Activated T-helper 17 cell treated with anti-CD3 and anti-CD28 coated beads, Interleukin-2, amount 50 U/mL, for 72 hours (primary cell): ENCODE data around the gene KLC1. TPM values are rescaled to one million over a fixed set of nuclear protein-coding genes. Genes with fewer than 3 reads are reported as not detected.
A peak's percentile ranks its signal among the peaks of the same experiment; 100 is the strongest.
"Not testable (repeated sequence)": the region's sequence is repeated elsewhere in the genome, so short reads cannot be mapped to it uniquely, and the experiment has no call there.

ENCODE experiments used
- ATAC-seq: fragments of 150-1000 bp; cut with Tn5 transposase; replicated peaks from 2 replicates; pipeline ENCODE4 v1.10.0; 2021; ENCODE audit warnings: mild to moderate bottlenecking, moderate library complexity
- H3K27ac Mint-ChIP-seq: one replicate; pipeline ENCODE4 v1.8.0; 2022; ENCODE audit warnings: mixed read lengths
- H3K27me3 Mint-ChIP-seq: one replicate; pipeline ENCODE4 v1.8.0; 2022; ENCODE audit warnings: mixed read lengths
- H3K36me3 Mint-ChIP-seq: one replicate; pipeline ENCODE4 v1.8.0; 2022; ENCODE audit warnings: low read depth, mild to moderate bottlenecking, mixed read lengths
- H3K4me1 Mint-ChIP-seq: one replicate; pipeline ENCODE4 v1.8.0; 2022; ENCODE audit warnings: mixed read lengths
- H3K4me3 Mint-ChIP-seq: one replicate; pipeline ENCODE4 v1.8.0; 2022; ENCODE audit warnings: mild to moderate bottlenecking, mixed read lengths
- H3K9me3 Mint-ChIP-seq: one replicate; pipeline ENCODE4 v1.8.0; 2022; ENCODE audit warnings: mixed read lengths
- total RNA-seq, 2 donors: library from RNA; stranded (reverse); gene quantifications; one replicate each; pipeline ENCODE4 v1.2.3, GENCODE V29; 2022

Gene KLC1
- total RNA-seq = 100 to 1,000 TPM; 135 to 137 TPM

DNA sequence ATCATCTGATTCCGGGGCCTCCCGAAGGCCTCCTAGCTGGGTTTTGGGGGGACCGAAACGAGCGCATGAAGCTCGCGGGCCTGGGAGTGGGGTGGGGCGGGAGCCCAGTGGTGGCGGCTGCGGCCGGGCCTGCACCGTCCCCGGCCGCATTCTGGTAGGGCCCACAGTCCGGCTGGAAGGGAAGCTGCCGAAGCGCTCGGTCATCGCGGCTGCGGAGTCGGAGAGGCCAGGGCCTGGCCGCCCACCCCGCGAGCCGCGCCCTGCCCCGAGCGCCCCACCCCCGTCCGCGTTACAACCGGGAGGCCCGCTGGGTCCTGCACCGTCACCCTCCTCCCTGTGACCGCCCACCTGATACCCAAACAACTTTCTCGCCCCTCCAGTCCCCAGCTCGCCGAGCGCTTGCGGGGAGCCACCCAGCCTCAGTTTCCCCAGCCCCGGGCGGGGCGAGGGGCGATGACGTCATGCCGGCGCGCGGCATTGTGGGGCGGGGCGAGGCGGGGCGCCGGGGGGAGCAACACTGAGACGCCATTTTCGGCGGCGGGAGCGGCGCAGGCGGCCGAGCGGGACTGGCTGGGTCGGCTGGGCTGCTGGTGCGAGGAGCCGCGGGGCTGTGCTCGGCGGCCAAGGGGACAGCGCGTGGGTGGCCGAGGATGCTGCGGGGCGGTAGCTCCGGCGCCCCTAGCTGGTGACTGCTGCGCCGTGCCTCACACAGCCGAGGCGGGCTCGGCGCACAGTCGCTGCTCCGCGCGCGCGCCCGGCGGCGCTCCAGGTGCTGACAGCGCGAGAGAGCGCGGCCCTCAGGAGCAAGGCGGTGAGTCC, at the start of gene KLC1:
Gene KLC1 (plus strand): TSS at position 528 of the 819 bp plus-strand sequence. CDS start 25,354 bp downstream, outside the sequence.
- H3K36me3 Mint-ChIP-seq = peaks cover 23% of the 10 kb centered on the region
- ATAC-seq = peak; percentile 79
- peaks cover 13% of the 10 kb centered on the region for H3K4me1 Mint-ChIP-seq
- H3K9me3 Mint-ChIP-seq = no peaks in the 10 kb centered on the region
- H3K4me3 Mint-ChIP-seq = peak within 1 kb of the TSS; percentile 84
- no peaks in the 10 kb centered on the region for H3K27me3 Mint-ChIP-seq
- peak within 1 kb of the TSS; percentile 82 for H3K27ac Mint-ChIP-seq

DNA sequence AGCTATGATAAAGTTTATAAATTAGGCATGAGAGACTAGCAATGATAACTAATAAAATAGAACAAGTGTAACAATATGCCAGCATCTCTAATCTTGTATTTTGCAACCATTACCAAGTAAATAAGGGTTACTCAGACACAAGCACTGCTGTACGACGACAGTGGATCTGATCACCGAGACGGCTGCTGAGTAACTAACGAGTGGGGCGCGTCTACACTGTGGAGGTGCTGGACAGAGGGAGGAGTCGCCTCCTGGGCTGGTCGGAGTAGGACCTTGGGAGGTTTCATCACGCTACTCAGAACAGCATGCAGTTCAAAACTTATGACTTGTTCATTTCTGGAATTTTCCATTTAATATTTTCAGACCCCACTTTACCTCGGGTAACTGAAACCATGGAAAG, 47.8 kb upstream of the KLC1 start:
- Mint-ChIP-seq H3K9me3 (no peaks in the 10 kb centered on the region), H3K27me3 (no peaks in the 10 kb centered on the region), H3K4me3 (no peak overlapping the region), H3K4me1 (no peaks in the 10 kb centered on the region), H3K27ac (no peak overlapping the region), H3K36me3 (peaks cover 24% of the 10 kb centered on the region)
- no peak for ATAC-seq

DNA sequence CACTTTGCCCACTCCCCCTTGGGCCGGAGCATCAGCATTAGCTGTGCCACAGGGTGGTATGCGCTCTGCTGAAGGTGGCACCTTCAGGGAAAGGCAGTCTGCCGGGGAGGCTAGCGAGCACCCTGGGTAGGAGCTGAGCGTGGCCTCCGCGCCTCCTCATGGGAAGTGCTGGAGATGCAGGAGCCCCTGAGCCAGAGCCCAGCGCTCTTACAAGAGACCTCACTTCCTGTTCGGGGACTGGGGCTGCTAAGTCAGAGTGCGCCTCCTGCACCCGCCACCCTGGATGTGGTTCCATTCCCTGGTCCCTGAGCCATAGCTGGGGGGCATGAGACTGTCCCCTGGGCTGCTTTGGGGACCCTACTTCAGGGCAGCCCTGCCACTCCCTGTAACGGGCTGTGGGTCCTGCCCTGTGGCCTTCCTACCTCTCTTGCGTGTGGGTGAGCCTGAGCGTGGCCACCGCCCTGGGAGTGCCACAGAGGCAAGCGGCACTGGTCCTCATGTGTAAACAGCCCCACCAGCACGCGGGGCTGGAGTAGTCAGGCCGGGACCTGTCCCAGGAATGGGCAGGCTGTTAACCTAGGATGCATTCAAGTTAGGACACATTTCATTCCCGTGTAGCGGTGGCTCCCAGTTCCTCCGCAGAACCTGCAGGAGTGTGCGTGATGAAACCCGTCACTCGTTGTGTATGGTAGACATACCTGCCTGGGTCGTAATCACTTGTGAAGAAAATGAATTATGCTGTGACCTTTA, 46.9 kb upstream of the KLC1 start:
- no peak overlapping the region for H3K27ac Mint-ChIP-seq
- no peaks in the 10 kb centered on the region for H3K9me3 Mint-ChIP-seq
- ATAC-seq = no peak
- H3K27me3 Mint-ChIP-seq = no peaks in the 10 kb centered on the region
- H3K4me3 Mint-ChIP-seq = no peak overlapping the region
- no peaks in the 10 kb centered on the region for H3K4me1 Mint-ChIP-seq
- peaks cover 19% of the 10 kb centered on the region for H3K36me3 Mint-ChIP-seq

DNA sequence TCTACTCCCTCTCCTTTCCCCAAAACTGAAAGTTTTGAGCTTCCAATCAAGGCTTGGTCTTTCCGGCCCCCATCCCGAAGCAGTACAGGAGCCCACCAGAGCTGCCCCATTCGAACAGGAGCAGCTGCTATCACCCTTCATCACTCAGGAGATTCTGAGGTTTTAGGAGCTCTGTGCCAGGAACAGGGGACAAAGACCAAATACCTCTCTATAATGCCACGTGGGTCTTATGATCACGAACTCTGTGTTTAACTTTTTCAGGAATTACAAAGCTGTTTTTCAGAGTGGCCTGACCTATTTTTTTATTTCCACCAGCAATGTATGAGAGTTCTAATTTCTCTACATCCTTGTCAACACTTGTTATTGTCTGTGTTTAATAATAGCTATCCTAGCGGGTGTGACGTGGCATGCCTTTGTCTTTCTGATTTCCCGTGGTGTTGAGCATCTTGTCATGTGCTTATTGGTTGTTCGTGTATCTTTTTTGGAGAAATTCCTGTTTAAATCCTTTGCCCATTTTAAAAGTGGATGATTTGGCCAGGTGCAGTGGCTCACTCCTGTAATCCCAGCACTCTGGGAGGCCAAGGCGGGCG, 44.6 kb upstream of the KLC1 start:
- Mint-ChIP-seq H3K36me3 (peaks cover 14% of the 10 kb centered on the region), H3K9me3 (no peaks in the 10 kb centered on the region), H3K4me1 (no peaks in the 10 kb centered on the region), H3K27ac (no peak overlapping the region), H3K27me3 (no peaks in the 10 kb centered on the region), H3K4me3 (no peak overlapping the region)
- no peak for ATAC-seq

DNA sequence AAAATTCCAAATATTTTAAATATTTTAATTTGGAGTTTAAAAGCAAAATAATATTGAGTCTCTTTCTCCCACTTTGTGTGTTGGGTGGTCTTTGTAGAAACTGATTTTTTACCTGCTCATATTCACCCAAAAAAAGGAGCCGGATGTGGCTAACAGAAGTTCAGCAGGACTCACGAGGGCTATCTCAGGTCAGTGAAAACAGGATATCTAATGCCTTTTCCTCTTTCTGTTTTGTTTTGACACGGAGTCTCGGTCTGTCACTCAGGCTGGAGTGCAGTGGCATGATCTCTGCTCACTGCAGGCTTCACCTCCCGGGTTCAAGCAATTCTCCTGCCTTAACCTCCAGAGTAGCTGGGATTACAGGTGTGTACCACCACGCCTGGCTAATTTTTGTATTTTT, 35.4 kb upstream of the KLC1 start:
- Mint-ChIP-seq H3K27me3 (no peaks in the 10 kb centered on the region), H3K27ac (no peak overlapping the region), H3K4me3 (no peak overlapping the region), H3K4me1 (no peaks in the 10 kb centered on the region), H3K9me3 (no peaks in the 10 kb centered on the region), H3K36me3 (peaks cover 8% of the 10 kb centered on the region)
- ATAC-seq = peak; percentile 72

DNA sequence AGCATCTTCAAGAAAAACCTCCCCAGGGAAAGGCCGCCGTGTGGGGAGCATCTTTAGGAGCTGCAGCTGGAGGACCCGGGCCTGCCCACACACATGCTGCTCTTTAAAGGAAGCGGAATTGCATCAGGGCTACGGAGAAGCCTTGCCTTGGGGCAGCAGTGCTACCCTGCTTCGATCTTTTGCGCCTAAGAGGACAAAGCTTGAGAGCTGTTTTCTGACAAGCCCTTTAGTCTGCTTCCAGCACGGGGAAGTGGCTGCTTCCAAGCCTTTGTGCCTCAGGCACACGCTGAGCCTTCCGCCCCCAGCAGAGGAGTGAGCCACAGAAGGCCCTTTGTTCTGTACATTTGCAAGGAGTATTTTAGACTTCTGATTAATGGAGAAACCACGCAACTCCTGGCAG, 34.7 kb upstream of the KLC1 start:
- Mint-ChIP-seq H3K36me3 (peaks cover 2% of the 10 kb centered on the region), H3K4me1 (no peaks in the 10 kb centered on the region), H3K27ac (no peak overlapping the region), H3K9me3 (no peaks in the 10 kb centered on the region), H3K27me3 (no peaks in the 10 kb centered on the region), H3K4me3 (no peak overlapping the region)
- ATAC-seq = no peak

DNA sequence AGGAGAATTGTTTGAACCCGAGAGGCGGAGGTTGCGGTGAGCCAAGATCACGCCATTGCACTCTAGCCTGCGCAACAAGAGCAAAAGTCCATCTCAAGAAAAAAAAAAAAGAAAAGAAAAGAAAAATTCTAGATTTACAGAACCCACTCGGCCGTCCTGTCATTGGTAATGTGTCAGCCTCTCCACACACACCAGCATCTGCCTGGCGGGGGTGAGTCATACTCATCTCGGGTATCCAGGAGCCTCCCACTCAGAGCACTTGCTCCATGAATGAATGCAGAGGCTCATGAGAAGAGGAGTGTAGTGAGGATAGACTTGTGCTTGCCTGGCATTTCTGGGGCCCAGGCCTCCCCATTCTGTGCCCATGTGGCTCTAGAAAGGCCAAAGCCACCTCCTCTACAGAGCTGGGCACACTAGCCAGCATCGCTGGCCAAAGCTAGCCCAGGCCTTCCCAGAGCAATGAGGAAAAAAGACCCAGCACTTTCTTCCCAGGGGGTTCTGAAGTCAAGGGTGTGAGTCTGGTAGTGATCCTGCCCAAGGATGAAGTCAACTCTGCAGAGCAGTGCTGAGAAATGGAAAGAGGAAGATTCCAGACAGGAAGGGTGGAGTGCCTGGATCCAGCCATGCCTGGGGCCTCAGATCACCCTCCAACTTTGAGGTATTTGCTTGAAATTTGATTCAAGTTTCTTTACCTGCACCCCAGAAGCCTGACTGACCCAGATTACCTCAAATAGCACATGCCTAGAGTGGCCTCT, 31.2 kb upstream of the KLC1 start:
- Mint-ChIP-seq H3K27ac (no peak overlapping the region), H3K27me3 (no peaks in the 10 kb centered on the region), H3K36me3 (no peaks in the 10 kb centered on the region), H3K9me3 (no peaks in the 10 kb centered on the region), H3K4me3 (no peak overlapping the region), H3K4me1 (no peaks in the 10 kb centered on the region)
- peak; percentile 70 for ATAC-seq

DNA sequence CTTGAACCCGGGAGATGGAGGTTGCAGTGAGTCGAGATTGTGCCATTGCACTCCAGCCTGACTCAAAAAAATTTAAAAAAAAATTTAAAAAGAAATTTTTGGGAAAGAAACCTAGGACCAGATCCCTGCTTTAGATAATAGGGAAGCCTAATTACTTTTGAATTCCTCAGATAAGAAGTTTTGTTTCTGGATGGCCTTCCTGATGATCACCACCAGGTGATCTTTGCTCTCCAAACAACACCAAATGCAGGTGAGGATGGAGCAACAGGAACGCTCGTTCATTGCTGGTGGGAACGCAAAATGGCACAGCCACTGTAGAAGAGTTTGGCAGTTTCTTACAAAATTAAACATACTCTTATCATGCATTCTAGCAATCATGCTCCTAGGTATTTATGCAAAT, 28.5 kb upstream of the KLC1 start:
- no peak for ATAC-seq
- Mint-ChIP-seq H3K9me3 (no peaks in the 10 kb centered on the region), H3K27ac (no peak overlapping the region), H3K4me1 (no peaks in the 10 kb centered on the region), H3K27me3 (no peaks in the 10 kb centered on the region), H3K4me3 (no peak overlapping the region), H3K36me3 (no peaks in the 10 kb centered on the region)

DNA sequence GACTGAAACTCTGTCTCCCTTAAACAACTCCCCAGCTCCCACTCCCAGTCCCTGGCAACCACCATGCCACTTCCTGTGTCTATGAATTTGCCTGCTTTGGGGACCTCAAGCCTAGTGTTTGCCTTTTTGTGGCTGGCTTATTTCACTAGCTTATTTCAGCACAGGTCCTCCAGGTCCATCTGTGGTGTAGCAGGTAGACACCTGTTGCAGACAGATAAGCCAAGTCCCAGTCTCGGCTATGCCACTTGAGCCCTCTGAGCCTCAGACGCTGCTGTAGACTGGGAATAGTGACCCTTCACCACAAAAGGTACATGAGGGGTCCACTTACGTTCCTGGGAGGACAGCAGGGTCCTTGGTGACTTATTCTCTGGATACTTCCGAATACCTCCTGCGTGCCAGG, 24.4 kb upstream of the KLC1 start:
- Mint-ChIP-seq H3K27me3 (peaks cover 3% of the 10 kb centered on the region), H3K36me3 (no peaks in the 10 kb centered on the region), H3K4me1 (peaks cover 7% of the 10 kb centered on the region), H3K27ac (no peak overlapping the region), H3K4me3 (no peak overlapping the region), H3K9me3 (no peaks in the 10 kb centered on the region)
- ATAC-seq = no peak

DNA sequence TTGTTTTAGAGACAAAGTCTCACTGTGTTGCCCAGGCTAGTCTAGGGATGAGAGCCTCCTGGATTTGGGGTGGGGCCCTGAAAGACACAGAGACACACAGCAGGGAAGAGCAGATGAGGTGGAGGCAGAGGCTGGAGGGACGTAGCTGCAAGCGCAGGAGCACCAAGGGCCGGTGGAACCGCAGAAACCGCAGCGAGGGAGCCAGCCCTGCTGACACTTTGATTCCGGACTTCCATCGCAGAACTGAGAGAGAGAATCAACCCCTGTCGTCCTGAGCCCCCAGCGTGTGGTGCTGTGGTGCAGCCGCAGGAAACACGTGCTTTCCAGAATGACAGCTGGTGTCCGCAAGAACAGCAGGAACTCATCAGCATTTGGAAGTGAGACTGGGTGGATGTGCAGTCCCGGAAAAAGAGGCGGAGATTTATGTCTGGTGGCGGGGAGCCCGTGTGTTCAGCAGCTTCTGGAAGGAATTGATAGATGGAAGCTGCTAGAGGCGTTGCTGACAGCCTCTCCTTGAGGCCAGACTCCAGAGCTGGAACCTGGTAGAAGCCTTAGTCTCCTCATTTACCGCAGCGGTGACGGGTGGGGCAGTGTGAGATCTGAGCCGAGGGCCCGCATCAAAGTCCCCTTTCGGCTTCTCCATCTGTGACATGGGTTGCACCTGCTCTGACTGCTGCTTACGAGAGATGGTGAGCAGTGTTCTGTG, 21.9 kb upstream of the KLC1 start:
- Mint-ChIP-seq H3K9me3 (peaks cover 6% of the 10 kb centered on the region), H3K36me3 (no peaks in the 10 kb centered on the region), H3K4me1 (peaks cover 7% of the 10 kb centered on the region), H3K27me3 (peaks cover 3% of the 10 kb centered on the region), H3K27ac (peak overlapping the region; percentile 37), H3K4me3 (peak overlapping the region; percentile 68)
- peak; percentile 90 for ATAC-seq

DNA sequence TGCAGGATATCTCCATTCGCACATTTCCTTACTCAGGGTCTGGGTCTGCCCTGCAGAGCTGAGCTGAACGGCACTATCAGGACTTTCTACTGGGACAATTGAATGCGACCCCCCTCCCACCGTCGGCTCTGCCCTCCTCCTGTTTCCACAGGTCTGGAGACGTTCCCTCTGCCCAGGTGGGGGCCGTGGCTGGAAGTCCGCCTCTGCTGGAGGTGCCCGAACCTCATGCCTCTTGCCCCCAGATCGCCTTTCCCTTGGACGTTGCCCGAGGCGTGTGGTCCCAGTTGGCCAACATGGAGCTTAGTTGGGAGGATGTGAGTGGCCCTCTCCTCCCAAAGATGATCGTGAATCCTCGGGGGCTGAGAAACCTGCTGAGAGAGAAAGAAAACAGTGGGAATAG, 21.2 kb upstream of the KLC1 start:
- H3K27ac Mint-ChIP-seq = peak overlapping the region; percentile 37
- no peaks in the 10 kb centered on the region for H3K36me3 Mint-ChIP-seq
- peaks cover 7% of the 10 kb centered on the region for H3K4me1 Mint-ChIP-seq
- peak overlapping the region; percentile 68 for H3K4me3 Mint-ChIP-seq
- peaks cover 6% of the 10 kb centered on the region for H3K9me3 Mint-ChIP-seq
- no peak for ATAC-seq
- peaks cover 3% of the 10 kb centered on the region for H3K27me3 Mint-ChIP-seq

DNA sequence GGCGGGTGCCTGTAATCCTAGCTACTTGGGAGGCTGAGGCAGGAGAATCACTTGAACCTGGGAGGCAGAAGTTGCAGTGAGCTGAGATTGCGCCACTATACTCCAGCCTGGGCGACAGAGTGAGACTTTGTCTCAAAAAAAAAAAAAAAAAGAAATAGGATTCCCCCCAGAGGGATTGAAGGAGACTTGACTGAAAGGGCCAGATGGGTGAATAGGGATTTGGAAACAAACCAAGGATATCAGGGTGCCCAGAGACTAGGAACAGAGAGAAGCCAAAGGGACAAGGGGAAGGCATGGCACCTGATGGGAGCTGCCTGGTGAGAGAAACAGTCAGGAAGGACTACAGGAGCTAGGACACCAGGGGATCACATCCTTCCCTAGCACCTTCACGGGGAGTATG, 19.9 kb upstream of the KLC1 start:
- H3K27me3 Mint-ChIP-seq = not testable (repeated sequence)

DNA sequence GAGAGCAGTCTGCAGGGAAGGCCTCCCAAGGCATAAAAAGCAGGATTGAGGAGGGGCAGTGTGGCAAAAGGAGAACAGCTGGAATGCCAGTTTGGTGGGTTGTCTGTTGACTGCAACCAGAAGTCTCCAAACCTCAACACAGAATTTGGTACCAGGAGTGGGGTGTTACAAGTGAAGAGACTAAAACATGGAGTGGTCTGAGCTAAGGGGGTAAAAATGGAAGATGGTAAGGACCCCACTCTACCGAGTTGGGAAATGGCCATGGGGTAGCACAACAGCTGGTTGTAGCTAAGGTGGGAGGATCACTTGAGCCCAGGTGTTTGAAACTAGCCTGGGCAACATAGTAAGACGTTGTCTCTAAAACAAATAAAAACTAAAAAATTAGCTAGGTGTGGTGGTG, 17.8 kb upstream of the KLC1 start:
- Mint-ChIP-seq H3K9me3 (peaks cover 6% of the 10 kb centered on the region), H3K4me1 (peaks cover 7% of the 10 kb centered on the region), H3K36me3 (no peaks in the 10 kb centered on the region), H3K27ac (no peak overlapping the region), H3K27me3 (peaks cover 3% of the 10 kb centered on the region), H3K4me3 (no peak overlapping the region)
- no peak for ATAC-seq

More for the DNA sequence above, 19.9 kb upstream of the KLC1 start:
- H3K9me3 Mint-ChIP-seq, ATAC-seq, H3K4me3 Mint-ChIP-seq, H3K4me1 Mint-ChIP-seq, H3K36me3 Mint-ChIP-seq, H3K27ac Mint-ChIP-seq: not testable (repeated sequence)

DNA sequence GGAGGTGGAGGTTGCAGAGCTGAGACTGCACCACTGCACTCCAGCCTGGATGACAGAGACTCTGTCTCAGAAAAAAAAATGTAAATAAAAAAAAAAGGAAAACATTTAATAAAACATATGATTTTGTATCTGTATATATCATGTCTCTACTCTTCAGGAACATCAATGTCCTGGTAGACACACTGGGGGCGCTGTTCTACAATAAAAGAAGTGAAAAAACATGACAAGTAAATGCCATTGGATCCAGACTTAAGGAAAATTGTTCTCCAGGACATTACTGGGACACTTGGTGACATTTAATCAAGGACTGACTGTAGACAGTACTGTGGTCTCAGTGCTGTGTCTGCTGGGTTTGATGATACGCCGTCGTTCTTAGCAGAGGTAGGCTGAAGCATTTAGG, 15.5 kb upstream of the KLC1 start:
- no peak overlapping the region for H3K27ac Mint-ChIP-seq
- no peaks in the 10 kb centered on the region for H3K4me1 Mint-ChIP-seq
- ATAC-seq = no peak
- no peak overlapping the region for H3K4me3 Mint-ChIP-seq
- H3K36me3 Mint-ChIP-seq = no peaks in the 10 kb centered on the region
- H3K9me3 Mint-ChIP-seq = peaks cover 6% of the 10 kb centered on the region
- peaks cover 3% of the 10 kb centered on the region for H3K27me3 Mint-ChIP-seq
